Lower lobe of right lung (tissue), 2 donors: Measurements from ENCODE around the gene ALS2CL. TPM values are rescaled to one million over a fixed set of nuclear protein-coding genes. Genes with fewer than 3 reads are reported as not detected.

ENCODE experiments used
- ATAC-seq, 2 donors: fragments of 200-7000 bp; cut with Tn5 transposase; one replicate each; pipeline ENCODE4 v1.9.1; 2020 to 2022; ENCODE audit warnings: mild to moderate bottlenecking in 2 of 2, moderate library complexity in 2 of 2
- DNase-seq: peaks from one replicate; pipeline ENCODE4 v3.0.0-alpha.2; 2020
- H3K27ac ChIP-seq: fragments of 200-600 bp; one replicate; pipeline ENCODE4 v1.8.0; 2022
- H3K27me3 ChIP-seq: fragments of 200-600 bp; one replicate; pipeline ENCODE4 v1.8.0; 2022; ENCODE audit warnings: low read depth
- H3K36me3 ChIP-seq: fragments of 200-600 bp; one replicate; pipeline ENCODE4 v1.8.0; 2022; ENCODE audit warnings: mild to moderate bottlenecking
- H3K4me1 ChIP-seq: fragments of 200-600 bp; one replicate; pipeline ENCODE4 v1.8.0; 2022
- H3K4me3 ChIP-seq: fragments of 200-600 bp; one replicate; pipeline ENCODE4 v1.8.0; 2022; ENCODE audit warnings: mild to moderate bottlenecking
- H3K9me3 ChIP-seq: fragments of 200-600 bp; one replicate; pipeline ENCODE4 v1.8.0; 2022
- intact Hi-C: fragments of 100-400 bp; cut with DNase I; formaldehyde crosslinking; loops from one replicate; pipeline ENCODE4 v1.11.0; 2022
- total RNA-seq: library from RNA; stranded (reverse); fragmentation: NEBNext Ultra II Directional; extraction: Animal tissue kit (Norgen Biotek cat#: 25700); gene quantifications from one replicate; pipeline ENCODE4 v1.2.1, GENCODE V29; 2021
- TF ChIP-seq, protein P1 (sequence below): fragments of 200-600 bp; IDR thresholded peaks from one replicate; pipeline ENCODE4 v1.8.0; 2022; ENCODE audit warnings: antibody characterized with exemption, mild to moderate bottlenecking
- donor health status: DM: no; HTN: yes; CAD: no; lungs with severe emphysema.

Gene ALS2CL
- total RNA-seq, 1 donor from 2014 or later: 59.7 TPM

DNA sequence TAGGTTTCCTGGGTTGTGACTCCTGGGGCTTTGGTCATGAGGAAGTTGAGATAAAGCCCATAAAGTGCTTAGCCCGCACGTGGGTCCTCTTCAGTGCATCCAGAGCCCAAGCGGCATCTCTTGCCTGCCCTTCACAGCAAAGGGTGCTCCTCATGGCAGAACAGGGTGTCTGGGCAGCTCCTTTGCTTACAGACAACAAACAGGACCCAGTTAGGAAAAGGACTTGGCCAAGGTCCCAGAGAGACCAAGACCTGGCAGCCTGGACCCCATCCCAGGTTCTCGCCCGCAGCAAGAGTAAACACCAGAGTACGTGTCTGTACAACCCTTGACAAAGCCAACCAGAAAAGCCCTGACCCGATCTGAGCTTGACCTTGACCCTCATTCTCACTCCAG, 27.0 kb downstream of the ALS2CL start:
- Histone ChIP-seq H3K36me3 (peaks cover 6% of the 10 kb centered on the region), H3K27ac (no peak overlapping the region), H3K4me1 (peaks cover 9% of the 10 kb centered on the region), H3K27me3 (no peaks in the 10 kb centered on the region), H3K4me3 (no peak overlapping the region), H3K9me3 (no peaks in the 10 kb centered on the region)
- intact Hi-C loops: no loop called here
- DNase-seq (peak; percentile 32), ATAC-seq (peak; percentile 1 to 8)
- TF ChIP-seq, protein P1, sequence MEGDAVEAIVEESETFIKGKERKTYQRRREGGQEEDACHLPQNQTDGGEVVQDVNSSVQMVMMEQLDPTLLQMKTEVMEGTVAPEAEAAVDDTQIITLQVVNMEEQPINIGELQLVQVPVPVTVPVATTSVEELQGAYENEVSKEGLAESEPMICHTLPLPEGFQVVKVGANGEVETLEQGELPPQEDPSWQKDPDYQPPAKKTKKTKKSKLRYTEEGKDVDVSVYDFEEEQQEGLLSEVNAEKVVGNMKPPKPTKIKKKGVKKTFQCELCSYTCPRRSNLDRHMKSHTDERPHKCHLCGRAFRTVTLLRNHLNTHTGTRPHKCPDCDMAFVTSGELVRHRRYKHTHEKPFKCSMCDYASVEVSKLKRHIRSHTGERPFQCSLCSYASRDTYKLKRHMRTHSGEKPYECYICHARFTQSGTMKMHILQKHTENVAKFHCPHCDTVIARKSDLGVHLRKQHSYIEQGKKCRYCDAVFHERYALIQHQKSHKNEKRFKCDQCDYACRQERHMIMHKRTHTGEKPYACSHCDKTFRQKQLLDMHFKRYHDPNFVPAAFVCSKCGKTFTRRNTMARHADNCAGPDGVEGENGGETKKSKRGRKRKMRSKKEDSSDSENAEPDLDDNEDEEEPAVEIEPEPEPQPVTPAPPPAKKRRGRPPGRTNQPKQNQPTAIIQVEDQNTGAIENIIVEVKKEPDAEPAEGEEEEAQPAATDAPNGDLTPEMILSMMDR: no peak

DNA sequence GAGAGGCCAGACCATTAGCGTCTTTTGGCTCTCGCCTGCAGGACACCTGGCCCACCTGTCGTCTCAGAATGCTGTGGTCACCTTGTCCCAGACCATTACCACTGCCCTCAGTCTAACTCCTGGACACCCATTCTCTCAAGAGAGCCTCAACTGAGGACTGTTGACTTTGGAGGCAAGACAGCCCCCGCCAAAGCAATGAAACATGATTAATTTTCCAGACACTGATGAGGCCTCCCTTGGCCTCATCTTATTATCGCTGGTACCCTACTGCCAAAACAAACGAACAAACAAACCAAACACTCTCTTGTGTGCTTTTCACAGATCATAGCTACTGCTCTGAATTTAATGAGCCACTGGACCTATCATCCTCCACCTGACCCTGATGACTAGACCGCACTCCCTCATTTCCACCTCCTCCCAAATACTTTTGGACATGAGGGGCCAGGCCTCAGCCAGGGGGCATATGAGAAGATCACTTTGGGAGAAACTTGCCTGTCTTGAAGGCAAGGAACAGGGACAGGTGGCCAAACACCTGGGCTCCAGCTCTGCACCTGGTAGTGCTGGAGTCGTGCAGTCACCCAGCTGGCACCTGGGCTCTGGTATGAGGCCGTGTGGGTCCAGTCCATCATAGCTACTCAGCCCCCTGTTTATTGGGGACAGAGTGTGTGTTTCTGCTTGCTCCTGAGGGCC, 27.6 kb downstream of the ALS2CL start:
- peaks cover 9% of the 10 kb centered on the region for H3K4me1 ChIP-seq

DNA sequence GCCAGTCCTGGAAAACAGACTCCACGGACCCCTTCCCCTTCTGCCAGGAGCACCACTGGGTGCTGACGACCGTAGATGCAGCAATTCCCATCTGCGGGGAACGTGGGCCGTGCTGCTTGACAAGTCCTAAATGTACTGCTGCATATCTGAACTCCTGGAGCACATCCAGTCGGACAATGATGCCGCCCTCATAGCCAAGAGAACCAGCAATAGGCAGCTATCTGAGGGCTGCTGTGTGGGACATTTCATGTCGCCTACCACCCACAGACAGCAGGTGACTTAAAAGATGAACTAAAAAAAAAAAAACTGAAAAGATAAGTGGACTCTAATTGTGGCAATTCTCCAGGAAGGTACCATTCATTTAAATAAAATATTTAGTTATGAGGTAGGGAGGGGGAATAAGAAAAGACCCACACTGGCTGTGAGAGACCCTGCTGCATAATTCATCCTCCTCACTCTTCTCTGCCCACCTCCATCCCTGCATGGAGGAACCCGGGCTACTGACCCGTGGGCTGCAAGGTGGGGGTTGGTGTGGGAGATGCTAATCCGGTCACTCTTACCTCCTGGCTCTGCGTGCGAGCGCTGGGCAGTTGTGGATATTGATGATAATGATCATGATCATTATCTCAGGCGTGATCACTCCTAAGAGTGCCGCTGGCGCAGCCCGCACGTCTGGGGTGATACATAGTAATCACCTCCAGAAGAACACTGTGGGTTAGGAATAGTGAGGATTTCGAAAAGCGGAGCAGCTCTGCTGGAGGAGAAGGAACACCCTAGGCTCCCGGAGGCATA, 28.3 kb downstream of the ALS2CL start:
- TF ChIP-seq, protein P1: no peak
- H3K9me3 ChIP-seq: no peaks in the 10 kb centered on the region
- ATAC-seq (no peak), DNase-seq (peak; percentile 30)
- peaks cover 9% of the 10 kb centered on the region for H3K4me1 ChIP-seq
- intact Hi-C loops: no loop called here
- no peaks in the 10 kb centered on the region for H3K36me3 ChIP-seq
- H3K27me3 ChIP-seq: no peaks in the 10 kb centered on the region
- no peak overlapping the region for H3K4me3 ChIP-seq
- no peak overlapping the region for H3K27ac ChIP-seq

More for the DNA sequence above, 27.6 kb downstream of the ALS2CL start:
- DNase-seq (peak; percentile 29), ATAC-seq (no peak)
- peaks cover under 1% of the 10 kb centered on the region for H3K36me3 ChIP-seq
- intact Hi-C loops: no loop called here
- TF ChIP-seq, protein P1: no peak
- H3K9me3 ChIP-seq: no peaks in the 10 kb centered on the region
- H3K27ac ChIP-seq: no peak overlapping the region
- H3K4me3 ChIP-seq: no peak overlapping the region
- no peaks in the 10 kb centered on the region for H3K27me3 ChIP-seq

DNA sequence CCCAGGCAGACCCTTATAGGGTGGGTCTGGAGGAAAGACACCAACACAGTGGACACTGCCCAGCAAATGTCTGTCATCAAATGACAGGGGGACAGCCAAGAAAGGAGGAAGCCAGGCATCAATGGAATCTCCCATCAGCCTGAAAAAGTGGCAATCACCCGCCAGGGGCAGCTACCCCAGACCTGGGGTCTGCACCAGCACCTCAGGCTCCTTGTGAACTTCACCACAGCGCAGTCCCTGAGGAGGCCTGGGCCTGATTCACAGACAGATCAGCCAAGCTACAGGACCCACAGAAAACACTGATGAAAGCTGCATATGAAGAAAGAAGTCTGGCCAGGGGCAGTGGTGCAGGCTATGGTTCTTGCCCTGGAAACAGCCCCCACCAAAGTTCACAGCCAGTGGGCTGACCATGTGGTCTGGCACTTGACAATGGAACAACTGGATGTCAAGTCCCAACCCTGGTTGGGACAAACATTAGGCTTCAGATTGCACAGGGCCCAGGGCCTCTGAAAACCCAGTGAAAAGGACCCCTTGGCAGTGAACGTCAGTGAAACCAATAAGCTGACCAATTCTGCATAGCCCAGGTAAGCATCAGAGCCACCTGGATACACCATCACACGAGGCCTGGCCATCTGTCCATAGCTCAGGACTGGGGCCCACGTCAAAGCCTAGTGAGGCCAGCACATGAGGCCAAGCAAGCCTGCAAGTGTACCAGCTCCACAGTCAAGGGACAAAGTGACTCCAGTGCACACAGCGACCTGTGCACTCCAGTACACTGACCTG, 29.1 kb downstream of the ALS2CL start:
- Histone ChIP-seq H3K4me3 (no peak overlapping the region), H3K36me3 (no peaks in the 10 kb centered on the region), H3K9me3 (no peaks in the 10 kb centered on the region), H3K27me3 (no peaks in the 10 kb centered on the region), H3K27ac (no peak overlapping the region), H3K4me1 (peaks cover 9% of the 10 kb centered on the region)
- DNase-seq: peak; percentile 20
- TF ChIP-seq, protein P1: no peak
- intact Hi-C loops: no loop called here
- no peak for ATAC-seq

DNA sequence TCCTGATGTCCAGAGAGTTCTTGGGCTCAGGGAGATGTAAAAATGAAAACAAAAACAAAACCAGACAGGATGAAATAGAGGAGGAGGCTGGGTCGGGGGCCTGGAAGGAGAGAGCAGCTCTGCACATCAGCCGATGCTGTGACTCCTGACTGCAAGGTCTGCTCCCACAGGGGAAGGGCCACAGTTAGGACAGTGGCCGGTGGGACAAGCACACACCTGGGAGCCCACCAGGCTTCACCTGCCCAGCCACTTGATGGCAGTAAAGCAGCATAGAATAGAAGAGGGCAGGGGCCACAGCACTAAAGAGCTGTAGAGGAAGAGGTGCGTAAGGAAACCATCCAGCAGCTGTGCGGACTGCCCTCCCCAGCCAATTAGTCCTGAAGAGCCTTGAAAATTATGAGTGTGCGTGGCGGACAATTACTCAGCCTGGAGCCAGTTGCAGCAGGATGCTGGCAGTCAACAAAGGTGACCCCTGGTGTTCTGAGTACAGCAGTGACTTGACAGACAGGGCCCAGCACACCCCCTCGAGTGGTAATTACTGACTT, 29.8 kb downstream of the ALS2CL start:
- no peak overlapping the region for H3K4me3 ChIP-seq
- ATAC-seq: no peak
- intact Hi-C loops: no loop called here
- H3K4me1 ChIP-seq: peaks cover 9% of the 10 kb centered on the region
- peak; percentile 15 for DNase-seq
- H3K27ac ChIP-seq: no peak overlapping the region
- H3K27me3 ChIP-seq: no peaks in the 10 kb centered on the region
- no peaks in the 10 kb centered on the region for H3K9me3 ChIP-seq
- no peaks in the 10 kb centered on the region for H3K36me3 ChIP-seq
- TF ChIP-seq, protein P1: no peak
